ENCODE results near the gene PCBP3. TPM values are rescaled to one million over a fixed set of nuclear protein-coding genes. Genes with fewer than 3 reads are reported as not detected.

PCBP3 gene
- total RNA-seq, 1 donor from 2014 or later = 5.0 TPM

GRCh38 chr21:45724994-45725843 lies 81.7 kb downstream of the PCBP3 start:
- Mint-ChIP-seq H3K27me3 (ENCODE audit: low read depth) (peaks cover 5% of the 10 kb centered on the region), H3K4me1 (peaks cover 5% of the 10 kb centered on the region), H3K36me3 (no peaks in the 10 kb centered on the region), H3K27ac (no peak overlapping the region), H3K4me3 (no peak overlapping the region), H3K9me3 (no peaks in the 10 kb centered on the region)
- TF ChIP-seq CTCF (IDR thresholded peaks at IDR 0.05; ENCODE audit: unreplicated experiment) = no peak
- DNase-seq (ENCODE audit: low spot score in 2 of 2, unreplicated experiment in 2 of 2) = no peak

GRCh38 chr21:45725844-45726200 lies 82.3 kb downstream of the PCBP3 start:
- Mint-ChIP-seq H3K4me1 (peaks cover 5% of the 10 kb centered on the region), H3K27ac (no peak overlapping the region)

GRCh38 chr21:45726438-45726837 lies 82.9 kb downstream of the PCBP3 start:
- Mint-ChIP-seq H3K4me1 (peaks cover 5% of the 10 kb centered on the region), H3K27me3 (ENCODE audit: low read depth) (peaks cover 9% of the 10 kb centered on the region), H3K9me3 (peaks cover 5% of the 10 kb centered on the region), H3K4me3 (no peak overlapping the region), H3K27ac (no peak overlapping the region), H3K36me3 (no peaks in the 10 kb centered on the region)
- no peak for TF ChIP-seq CTCF (IDR thresholded peaks at IDR 0.05; ENCODE audit: unreplicated experiment)
- no peak for DNase-seq (ENCODE audit: low spot score in 2 of 2, unreplicated experiment in 2 of 2)

More at GRCh38 chr21:45725844-45726200, 82.3 kb downstream of the PCBP3 start:
- Mint-ChIP-seq H3K27me3 (ENCODE audit: low read depth) (peaks cover 5% of the 10 kb centered on the region), H3K4me3 (no peak overlapping the region), H3K9me3 (no peaks in the 10 kb centered on the region), H3K36me3 (no peaks in the 10 kb centered on the region)
- DNase-seq (ENCODE audit: low spot score in 2 of 2, unreplicated experiment in 2 of 2) = no peak
- TF ChIP-seq CTCF (IDR thresholded peaks at IDR 0.05; ENCODE audit: unreplicated experiment) = no peak

GRCh38 chr21:45727390-45727789 lies 83.9 kb downstream of the PCBP3 start:
- TF ChIP-seq CTCF (IDR thresholded peaks at IDR 0.05; ENCODE audit: unreplicated experiment) = no peak
- H3K27me3 Mint-ChIP-seq (ENCODE audit: low read depth) = peaks cover 9% of the 10 kb centered on the region
- no peak overlapping the region for H3K27ac Mint-ChIP-seq
- H3K9me3 Mint-ChIP-seq = peaks cover 6% of the 10 kb centered on the region
- no peak overlapping the region for H3K4me3 Mint-ChIP-seq
- no peak for DNase-seq (ENCODE audit: low spot score in 2 of 2, unreplicated experiment in 2 of 2)
- H3K36me3 Mint-ChIP-seq = no peaks in the 10 kb centered on the region
- no peaks in the 10 kb centered on the region for H3K4me1 Mint-ChIP-seq

GRCh38 chr21:45735259-45736000 lies 91.9 kb downstream of the PCBP3 start:
- Mint-ChIP-seq H3K4me1 (peaks cover 17% of the 10 kb centered on the region), H3K4me3 (no peak overlapping the region), H3K36me3 (peaks cover 3% of the 10 kb centered on the region), H3K9me3 (peaks cover 10% of the 10 kb centered on the region), H3K27ac (no peak overlapping the region), H3K27me3 (ENCODE audit: low read depth) (peaks cover 5% of the 10 kb centered on the region)
- no peak for TF ChIP-seq CTCF (IDR thresholded peaks at IDR 0.05; ENCODE audit: unreplicated experiment)
- DNase-seq (ENCODE audit: low spot score in 2 of 2, unreplicated experiment in 2 of 2) = no peak

Measured in mesothelial cell of epicardium (in vitro differentiated cells).